Measurements from ENCODE around the gene PRKAA2. TPM values are rescaled to one million over a fixed set of nuclear protein-coding genes. Genes with fewer than 3 reads are reported as not detected.

The PRKAA2 gene
- total and polyA plus RNA-seq, 8 donors = 1.4 to 5.1 (median 3.9) TPM

GRCh38 chr1:56758135-56758534 is 113.0 kb downstream of the PRKAA2 start:
- Histone ChIP-seq H3K27me3 (no peaks in the 10 kb centered on the region), H3K4me1 (no peaks in the 10 kb centered on the region), H3K27ac (no peak overlapping the region), H3K36me3 (no peaks in the 10 kb centered on the region), H3K4me3 (no peak overlapping the region), H3K9me3 (no peaks in the 10 kb centered on the region)
- ATAC-seq (peak; percentile 49), DNase-seq (peak in 1 of 4 donors; percentile 6)
- intact Hi-C loops (cut with DNase I) = no loop called here
- TF ChIP-seq CTCF (IDR thresholded peaks at IDR 0.05) = no peak

- intact Hi-C loops (cut with DNase I) = no loop called here
- DNase-seq (no peak), ATAC-seq (no peak)
- no peaks in the 10 kb centered on the region for H3K27me3 ChIP-seq
- no peak overlapping the region for H3K4me3 ChIP-seq
- no peak overlapping the region for H3K27ac ChIP-seq
- H3K9me3 ChIP-seq = no peaks in the 10 kb centered on the region
- no peak for TF ChIP-seq CTCF (IDR thresholded peaks at IDR 0.05)
- no peaks in the 10 kb centered on the region for H3K36me3 ChIP-seq
- H3K4me1 ChIP-seq = no peaks in the 10 kb centered on the region
Measured at GRCh38 chr1:56758794-56759193, 113.7 kb downstream of the PRKAA2 start.

Other genes starting within 250 kb of the PRKAA2 start
- gene PLPP3, start 65.8 kb upstream of the PRKAA2 start, total RNA-seq = 100 to 1,000 TPM in 1 of 2 donors, 10 to 100 TPM in 1; 44.5 to 112 TPM
- 100 to 1,000 TPM; 105 to 145 (median 118) TPM for gene PLPP3, start 65.8 kb upstream of the PRKAA2 start, polyA plus RNA-seq (ENCODE audit: insufficient read length in 6 of 6)
- gene FYB2, start 174.1 kb downstream of the PRKAA2 start, total RNA-seq = 1 to 10 TPM in 1 of 2 donors, under 1 TPM in 1; 0.87 to 1.2 TPM
- under 1 TPM; 0.21 to 0.91 (median 0.42) TPM for gene FYB2, start 174.1 kb downstream of the PRKAA2 start, polyA plus RNA-seq (ENCODE audit: insufficient read length in 6 of 6)
- gene C8A, start 209.5 kb downstream of the PRKAA2 start, total RNA-seq = not detected
- under 1 TPM in 1 of 6 donors, not detected in 5; 0.09 TPM for gene C8A, start 209.5 kb downstream of the PRKAA2 start, polyA plus RNA-seq (ENCODE audit: insufficient read length in 6 of 6)